Medulla oblongata (tissue), 1 donor: Measurements from ENCODE around the gene DHX36.

Experiments used
- DNase-seq: peaks from one replicate; pipeline ENCODE4 v3.0.0-alpha.2; 2015; ENCODE audit errors: extremely low spot score

DHX36 gene

DNA sequence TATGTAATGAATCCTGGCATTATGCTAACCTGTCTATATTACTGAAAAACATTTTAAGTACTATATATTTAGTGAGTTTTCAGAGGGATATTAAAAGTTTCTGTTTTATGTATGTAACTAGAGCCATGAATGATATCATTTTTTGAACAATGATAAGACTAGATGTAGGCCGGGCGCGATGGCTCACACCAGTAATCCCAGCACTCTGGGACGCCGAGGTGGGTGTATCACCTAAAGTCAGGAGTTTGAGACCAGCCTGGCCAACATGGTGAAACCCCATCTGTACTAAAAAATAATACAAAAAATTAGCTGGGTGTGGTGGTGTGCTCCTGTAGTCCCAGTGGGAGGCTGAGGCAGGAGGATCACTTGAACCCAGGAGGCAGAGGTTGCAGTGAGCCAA, 34.1 kb downstream of the DHX36 start:
- no peak for DNase-seq

DNA sequence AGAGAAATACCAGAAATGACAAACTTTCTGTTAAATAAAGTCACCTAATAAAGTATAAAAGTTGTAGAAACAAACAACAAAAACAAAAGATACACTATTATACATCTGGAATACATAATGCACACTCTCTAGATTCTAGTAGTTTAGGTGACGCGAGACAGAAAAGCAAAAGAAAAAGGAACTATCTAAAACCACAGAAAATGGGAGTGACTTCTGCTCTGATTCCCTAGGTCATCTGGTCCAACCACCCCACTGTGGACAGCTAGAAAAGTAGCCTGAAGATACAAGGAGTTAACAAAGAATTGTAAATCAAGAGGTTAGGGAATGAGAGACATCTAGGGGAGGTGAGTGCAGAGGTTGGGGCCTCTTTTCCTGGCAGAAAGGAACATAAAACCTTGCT, 39.1 kb downstream of the DHX36 start:
- no peak for DNase-seq

DNA sequence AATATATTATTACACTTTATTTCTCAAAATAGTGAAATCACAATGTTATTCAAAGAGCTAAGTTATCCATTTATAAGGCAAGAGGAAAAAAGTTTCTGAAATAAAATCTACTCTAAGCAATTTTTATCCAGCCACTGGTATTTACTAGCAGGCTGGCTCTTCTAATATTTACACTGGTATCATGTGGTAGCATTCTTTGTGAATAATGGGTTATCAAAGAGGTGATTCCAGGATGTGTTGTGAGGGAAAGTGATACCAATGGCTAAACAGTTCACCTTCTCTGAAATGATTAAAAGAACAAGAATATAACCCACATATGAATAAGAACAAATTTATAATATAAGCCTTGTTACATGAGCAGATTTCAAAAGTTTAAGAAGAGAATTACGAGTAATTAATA, 44.1 kb downstream of the DHX36 start:
- DNase-seq: no peak

DNA sequence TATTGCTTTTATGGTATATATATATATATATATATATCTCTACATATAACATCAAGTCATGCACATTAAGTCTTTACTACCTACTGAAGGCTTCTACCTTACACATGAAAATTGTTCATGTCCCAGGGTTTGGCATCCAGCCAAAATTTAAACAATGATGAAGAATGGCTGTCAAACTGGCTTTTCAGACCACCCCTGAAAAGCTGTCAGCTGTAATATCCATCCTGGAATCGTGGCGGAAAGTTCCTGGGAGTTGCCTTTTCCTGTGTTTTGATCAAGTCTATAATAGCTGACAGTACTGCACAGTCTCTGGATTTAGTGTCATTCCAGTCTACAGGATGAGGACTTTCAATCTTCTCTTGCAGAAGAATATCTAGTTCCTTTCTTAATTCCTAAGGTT, 48.3 kb downstream of the DHX36 start:
- DNase-seq: no peak

DNA sequence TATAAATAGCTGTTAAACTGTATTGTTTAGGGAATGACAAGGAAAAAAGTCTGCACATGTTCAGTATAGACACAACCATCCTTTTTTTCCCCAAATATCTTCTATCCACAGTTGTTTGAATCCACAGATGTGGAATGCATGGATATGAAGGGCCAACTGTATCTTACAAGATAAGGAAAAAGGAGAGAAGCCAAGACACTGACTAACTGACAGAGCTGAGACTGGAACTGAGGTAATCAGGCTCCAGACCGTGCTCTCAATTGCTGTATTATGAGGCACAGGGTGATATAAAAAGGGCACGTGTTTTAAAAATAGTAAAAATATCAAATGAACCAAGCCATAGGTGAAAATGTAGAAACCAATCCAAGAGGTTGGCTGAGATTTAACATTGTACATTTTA, 49.0 kb downstream of the DHX36 start:
- no peak for DNase-seq

DNA sequence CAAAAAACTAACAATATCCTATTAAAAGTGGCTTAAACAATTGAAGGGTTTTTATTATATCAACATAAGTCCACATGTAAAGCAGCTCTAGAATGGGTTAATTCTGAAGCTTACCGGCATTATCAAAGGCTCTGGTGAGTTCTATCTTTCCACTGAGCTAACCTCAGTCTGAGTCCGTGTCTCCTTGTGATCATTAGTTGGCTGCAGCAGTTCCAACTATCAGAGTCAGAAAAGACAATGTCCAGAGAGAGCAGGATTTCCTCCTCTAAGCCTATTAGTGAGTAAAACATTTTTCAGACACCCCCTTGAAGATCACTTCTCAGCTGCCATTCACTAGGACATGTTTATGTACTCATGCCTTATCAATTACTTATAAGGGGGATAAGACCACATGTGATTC, 49.9 kb downstream of the DHX36 start:
- no peak for DNase-seq

DNA sequence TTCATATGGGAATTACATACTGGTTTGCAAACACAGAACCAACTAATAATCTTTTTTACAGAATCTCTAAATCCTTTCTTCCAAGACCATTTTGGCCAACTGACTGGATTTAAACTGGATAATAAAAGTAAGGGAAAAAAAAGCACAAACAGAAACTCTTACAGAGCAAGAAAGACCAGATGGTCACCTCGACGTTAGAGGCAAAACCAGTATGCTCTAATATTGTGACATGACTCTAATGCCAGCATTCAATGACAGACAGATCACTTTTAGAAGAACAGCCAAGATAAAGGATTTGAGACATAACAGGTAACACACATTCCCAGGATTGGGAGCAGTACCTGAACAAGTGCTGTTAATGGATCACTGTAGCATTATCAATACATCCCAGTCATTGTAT, 50.9 kb downstream of the DHX36 start:
- no peak for DNase-seq

DNA sequence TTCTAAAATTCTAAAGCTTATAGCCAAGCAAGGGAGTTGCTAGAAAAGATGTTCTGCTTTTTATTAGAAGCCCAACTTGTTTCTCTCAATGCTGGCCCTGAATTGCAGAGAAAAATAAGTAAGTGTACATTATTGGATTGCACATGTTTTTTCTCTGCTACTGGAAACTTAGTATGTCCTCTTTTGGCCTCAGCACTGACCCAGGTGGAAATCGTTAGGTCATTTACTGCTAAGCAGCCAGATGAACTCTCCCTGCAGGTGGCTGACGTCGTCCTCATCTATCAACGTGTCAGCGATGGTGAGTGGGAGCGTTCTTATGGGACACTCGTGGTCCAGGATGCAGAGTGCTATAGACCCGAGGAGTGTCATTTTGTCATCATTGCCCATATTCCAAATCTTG, 69.8 kb downstream of the DHX36 start:
- DNase-seq: no peak

DNA sequence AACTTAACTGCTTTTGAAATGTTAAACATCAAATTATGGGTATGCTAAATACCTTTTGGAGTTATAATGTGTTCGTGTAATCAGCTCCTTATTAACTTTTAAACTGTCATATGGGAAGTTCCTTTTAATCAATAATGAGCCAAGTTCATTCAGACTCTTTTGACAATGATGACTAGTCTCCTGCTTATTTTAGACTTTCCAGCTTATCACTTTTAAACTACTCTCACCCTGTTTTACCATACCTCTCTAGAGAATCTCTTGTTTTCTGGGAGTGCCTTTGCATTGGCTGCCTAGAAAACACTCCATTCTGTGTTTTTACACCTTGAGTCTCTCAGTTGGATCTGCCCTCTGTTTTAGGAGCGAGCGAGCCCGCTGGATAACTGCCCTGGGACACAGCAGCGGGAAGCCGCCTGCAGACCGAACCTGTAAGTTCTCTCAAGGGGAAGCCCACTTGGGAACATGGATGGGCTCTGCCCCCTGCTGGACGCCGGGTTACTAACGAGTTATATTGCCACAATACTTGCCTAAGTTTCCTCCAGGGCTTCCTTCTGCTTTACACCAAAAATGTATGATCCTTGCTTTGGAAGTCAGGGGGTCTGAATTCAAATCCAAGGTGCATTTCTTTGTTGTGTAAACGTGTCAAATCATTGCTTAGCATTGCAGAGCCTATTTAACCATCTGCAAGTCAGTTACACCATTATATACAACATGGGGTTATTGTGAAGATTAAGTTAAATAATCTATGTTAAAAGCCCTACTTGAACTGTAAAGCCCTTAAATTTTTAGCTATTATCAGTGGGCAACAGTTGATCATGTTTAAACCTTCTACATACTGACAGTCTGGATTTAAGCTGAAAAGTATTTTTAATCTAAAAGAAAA, 71.3 kb downstream of the DHX36 start:
- DNase-seq: peak; percentile 95

DNA sequence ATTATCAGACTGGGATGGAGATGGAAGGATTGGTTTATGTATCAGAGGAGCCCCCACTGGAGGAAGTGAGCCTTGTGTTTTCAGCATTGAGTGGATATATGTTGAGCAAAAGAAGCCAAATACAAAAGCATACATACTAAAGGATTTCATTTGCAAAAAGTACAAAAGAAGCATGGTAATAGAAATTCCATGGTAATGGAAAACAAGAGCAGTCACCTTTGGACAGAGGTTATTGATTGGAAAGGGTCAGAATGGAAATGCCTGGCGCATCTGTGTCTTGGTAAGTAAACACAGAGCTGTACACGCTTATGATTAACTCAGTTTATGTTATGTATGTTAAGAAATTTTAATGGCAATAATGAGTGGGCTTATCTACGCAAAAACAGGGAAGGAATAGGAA, 72.7 kb downstream of the DHX36 start:
- DNase-seq: no peak

DNA sequence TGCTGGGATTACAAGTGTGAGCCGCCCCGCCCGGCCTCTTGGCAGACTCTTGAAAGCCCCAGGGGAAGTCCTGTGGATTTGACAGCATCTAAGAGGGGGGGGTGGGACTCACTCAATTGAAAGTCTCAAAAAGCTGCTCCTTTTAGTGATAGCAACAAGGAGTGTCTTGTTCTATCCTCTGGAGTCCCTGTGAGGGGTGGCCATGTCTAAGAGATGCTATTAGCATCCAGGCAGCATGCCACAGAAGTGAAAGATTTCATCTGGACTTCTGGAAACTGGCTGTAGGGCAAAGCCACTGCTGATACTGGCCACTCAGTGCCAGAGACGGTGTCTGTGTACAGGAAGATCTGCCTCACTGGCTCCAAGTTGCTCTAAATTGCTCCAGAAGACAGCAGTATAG, 74.0 kb downstream of the DHX36 start:
- DNase-seq: no peak

DNA sequence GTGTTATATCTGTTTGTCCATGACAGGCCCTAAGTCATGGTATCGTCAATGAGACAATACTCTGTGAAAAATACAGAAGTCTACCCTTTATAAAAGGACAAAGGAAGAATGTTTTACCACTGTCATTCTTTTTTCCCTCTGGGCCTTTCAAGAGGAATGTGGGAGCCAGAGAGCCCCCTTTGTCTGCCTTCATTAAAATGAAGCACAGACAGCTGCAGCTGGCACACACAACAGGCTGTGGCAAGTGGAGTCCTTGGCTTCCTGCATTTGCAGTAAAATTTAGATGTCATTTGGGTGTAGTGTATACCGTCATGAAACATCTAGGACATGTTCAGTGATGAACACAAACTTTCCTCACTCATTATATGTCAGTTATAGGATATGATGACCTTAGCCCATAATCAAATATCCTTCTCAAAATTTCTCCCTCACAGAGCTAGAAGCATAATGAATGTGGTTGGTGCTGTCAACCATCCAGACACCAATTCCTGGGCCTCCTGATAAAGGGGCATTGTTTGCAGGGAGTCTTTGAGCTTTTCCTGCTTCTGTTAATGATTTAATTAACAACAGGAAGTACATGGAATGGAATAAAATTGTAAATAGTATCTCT, 76.4 kb downstream of the DHX36 start:
- DNase-seq: peak; percentile 80

DNA sequence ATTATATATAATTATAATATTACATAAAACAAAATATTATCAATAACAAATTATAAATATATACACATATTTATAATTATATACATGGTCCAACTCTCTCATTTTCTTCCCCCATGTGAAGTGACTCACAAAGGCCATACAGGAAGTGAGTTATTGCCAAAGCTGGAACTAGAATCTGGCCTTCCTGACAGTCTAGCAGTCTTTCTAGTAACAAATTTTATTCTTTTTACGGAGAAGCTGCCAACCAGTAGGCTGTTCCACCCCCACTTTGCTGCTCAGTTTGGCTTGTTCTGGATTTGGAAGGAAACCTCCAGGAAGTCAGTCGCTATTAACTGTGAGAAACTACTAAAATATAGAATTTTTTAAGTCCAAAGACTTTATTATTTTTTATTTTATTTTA, 79.6 kb downstream of the DHX36 start:
- no peak for DNase-seq

DNA sequence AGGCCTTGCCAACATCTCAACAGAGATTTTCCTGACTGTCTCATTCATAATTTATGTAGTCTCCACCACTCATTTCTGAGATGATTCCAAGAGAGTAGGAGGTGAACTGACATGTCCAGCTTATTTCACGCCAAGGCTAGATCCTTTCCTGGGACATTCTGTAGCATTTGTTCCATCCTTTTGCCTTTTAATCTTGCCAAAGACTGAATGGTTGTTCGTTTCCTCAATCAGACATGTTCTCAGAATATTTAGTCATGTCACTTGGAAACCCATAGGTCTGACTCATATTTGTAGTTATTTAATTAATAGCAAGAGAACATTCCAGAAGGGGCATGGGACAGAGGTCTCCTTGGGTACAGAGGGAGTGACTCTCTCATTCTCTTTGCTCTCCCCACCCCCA, 80.9 kb downstream of the DHX36 start:
- DNase-seq: no peak

DNA sequence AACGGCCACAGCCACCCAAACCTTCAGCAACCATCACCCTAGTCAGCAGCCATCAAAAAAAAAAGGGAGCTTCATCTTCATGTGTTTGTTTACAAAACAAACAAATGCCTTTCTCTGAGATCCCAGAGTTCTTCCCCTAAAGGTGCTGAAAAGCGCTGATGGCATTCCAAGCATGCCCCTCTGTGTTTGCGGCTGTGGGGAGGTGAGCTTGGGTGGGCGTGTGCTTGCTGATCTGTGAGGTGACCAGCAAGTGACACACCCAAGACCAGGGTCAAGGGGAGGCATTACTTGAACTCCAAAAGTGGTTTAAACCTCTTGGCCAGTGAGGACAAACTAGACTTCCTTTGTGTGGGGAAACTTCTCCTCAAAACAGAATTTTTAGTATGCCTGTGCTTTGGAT, 81.5 kb downstream of the DHX36 start:
- DNase-seq: no peak

DNA sequence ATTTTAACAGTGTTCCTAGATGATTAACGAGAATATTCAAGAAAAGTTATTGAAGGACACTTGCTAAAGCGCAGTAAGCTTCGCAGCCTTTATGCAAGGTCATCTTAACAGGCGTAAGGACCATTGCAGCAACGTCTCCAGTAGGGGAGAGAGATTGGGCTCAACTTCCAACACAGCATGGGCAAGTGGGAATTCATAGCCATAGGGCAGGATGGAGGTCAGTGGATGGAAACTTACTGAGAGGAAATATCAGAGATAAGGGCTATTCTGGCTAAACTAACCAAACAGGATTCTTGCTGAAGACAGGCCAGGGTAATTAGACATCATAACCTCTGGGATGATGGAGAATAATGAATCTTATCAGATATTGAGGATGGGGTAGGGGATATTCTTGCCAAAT, 82.8 kb downstream of the DHX36 start:
- no peak for DNase-seq

DNA sequence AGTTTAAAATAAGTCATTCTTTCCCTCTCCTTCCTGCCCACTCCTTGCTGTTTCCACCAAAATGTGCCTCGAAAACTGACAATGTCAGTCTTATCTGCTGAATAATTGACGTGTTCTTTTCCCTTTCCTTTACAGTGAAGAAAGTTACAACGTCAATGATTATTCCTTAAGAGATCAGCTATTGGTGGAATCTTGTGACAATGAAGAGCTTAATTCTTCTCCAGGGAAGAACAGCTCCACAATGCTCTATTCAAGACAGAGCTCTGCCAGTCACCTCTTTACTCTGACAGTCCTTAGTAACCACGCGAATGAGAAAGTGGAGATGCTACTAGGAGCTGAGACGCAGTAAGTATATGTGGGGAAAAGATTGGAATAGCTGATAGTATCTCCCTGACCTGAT, 84.1 kb downstream of the DHX36 start:
- DNase-seq: no peak

DNA sequence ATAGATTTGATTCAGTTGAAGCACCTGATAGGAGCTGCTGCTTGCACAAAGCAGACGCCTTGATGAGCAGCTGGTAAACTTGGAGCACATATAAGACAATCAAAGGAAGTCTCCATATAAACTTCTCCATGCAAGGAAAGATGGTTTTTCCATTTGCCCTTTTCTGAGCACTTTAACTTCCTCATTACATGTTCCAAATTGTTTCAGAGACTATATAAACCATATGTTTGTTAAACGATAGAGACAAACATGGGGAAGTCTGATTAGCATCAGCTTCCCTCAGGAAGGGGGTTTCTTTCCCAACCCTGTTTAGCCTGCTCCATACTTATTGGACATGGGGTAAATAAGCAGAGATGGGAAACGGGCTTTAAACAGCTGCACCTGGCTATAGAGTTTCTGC, 88.0 kb downstream of the DHX36 start:
- DNase-seq: no peak

DNA sequence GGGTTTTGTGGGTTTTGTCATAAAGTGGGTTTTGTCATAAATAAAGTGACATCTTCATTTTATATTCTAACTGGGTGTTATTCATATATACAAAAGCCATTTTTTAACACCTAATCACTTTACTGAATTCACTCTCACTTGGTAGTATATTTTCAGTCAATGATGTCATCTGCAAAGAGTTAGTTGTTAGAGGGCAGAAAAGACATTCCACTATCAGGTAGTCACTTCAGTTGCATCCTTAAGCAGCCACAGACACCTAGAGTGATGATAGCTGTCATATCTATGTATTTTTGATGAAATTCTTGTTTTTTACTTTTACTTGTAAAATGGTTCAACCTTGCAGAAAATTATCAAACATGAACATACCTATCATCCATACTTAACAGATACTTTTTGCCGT, 89.0 kb downstream of the DHX36 start:
- no peak for DNase-seq

DNA sequence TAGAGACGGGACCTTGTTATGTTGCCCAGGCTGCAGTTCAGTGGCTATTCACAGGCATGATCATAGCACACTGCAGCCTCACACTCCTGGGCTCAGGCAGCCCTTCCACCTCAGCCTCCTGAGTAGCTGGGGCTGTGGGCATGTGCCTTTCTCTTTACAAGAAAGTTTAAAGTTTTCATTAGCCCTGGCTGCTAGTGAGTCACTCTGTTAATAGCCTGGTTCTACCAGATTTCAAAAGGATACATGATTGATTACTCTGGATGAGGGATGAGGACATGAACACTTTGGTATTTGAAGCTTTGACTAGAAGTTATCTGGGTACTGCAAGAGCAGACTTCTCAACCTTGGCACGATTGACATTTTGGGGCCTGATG, 95.1 kb downstream of the DHX36 start:
- DNase-seq: no peak

DNA sequence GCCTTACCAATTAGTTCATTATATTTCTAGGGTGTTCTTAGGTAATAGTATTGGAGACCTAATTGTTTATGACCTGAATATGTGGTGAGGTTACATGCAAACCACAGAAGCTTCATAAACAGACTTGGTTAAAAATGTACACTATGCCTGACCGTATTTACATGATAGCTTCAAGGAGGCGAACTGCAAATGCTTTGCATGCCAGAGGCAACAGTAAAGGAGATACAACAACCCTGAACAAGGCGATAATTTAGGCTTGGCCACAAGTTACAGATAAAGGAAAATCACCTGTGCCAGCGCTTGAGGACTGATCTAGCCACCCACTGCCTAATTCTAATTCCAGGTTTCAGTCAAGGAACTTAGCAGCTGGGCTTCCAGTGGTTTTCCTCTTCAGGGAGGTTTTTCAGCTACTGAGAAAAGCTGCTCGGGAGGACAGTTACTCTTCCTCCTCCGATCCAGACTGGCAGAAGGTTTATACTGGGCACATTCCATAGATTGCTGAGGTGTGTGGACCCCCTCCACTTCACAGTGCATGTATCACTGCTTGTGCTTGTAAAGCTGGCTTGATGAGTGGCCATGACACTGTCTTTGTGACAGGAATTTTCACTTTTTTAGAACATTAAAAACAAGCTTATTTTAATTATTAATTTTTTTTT, 95.6 kb downstream of the DHX36 start:
- no peak for DNase-seq

DNA sequence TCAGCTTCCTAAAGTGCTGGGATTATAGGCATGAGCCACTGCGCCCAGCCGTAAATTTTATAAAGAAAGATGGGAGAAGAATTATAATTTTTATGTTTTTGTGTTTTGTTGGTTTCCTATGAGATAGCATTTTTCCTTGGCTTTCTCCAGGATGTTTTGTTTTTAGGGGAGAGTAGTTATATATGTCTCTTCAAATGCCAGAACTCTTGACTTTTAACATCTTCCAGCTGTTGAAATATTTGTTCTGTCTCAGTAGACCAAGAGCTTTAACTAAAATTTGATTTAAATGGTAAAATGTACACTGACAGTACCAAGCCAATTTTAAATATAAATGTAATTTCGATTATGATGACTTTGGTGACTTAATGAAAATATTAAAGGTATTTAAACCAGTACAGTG, 96.8 kb downstream of the DHX36 start:
- DNase-seq: no peak

DNA sequence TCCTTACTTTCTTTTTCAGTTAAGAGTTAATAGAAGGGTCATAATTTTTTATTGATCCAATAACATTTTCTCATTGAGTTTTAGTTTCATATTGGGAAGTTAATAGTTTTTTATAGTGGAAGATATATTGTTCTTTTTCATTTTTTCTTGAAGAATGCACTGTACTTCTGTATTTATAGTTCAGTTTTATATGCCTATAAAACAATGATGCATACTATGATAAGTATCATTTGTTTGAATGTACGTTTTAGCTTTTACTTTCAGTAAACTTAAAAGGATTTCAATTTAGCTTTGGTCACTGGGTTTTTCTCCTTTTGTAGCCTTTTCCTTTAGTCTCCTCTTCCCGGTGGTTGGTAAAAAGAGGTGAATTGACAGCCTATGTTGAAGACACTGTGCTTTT, 98.8 kb downstream of the DHX36 start:
- no peak for DNase-seq
